HL-60 (cell line): ENCODE measurements around the gene PPIL1.
"Not testable (repeated sequence)": the region's sequence is repeated elsewhere in the genome, so short reads cannot be mapped to it uniquely, and the experiment has no call there.

Experiments used
- DNase-seq, 2 experiments: peaks; one replicate each; pipeline ENCODE4 v3.0.0-alpha.2; 2010 to 2020; ENCODE audit warnings: low read depth in 1 of 2, low spot score in 1 of 2
- H3K27ac ChIP-seq: fragments of 250-450 bp; sonication (Bioruptor Pico); replicated peaks from 2 replicates; pipeline ENCODE4 v1.5.1; 2020; ENCODE audit warnings: mild to moderate bottlenecking, moderate library complexity
- H3K27me3 ChIP-seq: fragments of 250-450 bp; sonication (Bioruptor Pico); 2 replicates; pipeline ENCODE4 v1.5.1; 2021; ENCODE audit warnings: mild to moderate bottlenecking, moderate library complexity; ENCODE audit not compliant: insufficient read depth, poor library complexity, severe bottlenecking
- H3K4me3 ChIP-seq: replicated peaks from 2 replicates; pipeline ENCODE4 v1.5.1; 2011; ENCODE audit warnings: mild to moderate bottlenecking, control low read depth, low read length; ENCODE audit not compliant: insufficient read depth
- GABPA ChIP-seq: IDR thresholded peaks from 2 replicates; pipeline ENCODE4 v1.6.1; 2012; ENCODE audit warnings: low read depth
- POLR2AphosphoS5 ChIP-seq: IDR thresholded peaks from 2 replicates; pipeline ENCODE4 v1.6.1; 2012; ENCODE audit warnings: low read depth
- SPI1 ChIP-seq: IDR thresholded peaks from 2 replicates; pipeline ENCODE4 v1.6.1; 2012; ENCODE audit warnings: low read depth, mild to moderate bottlenecking, borderline replicate concordance
- TF ChIP-seq, protein P1 (sequence below): IDR thresholded peaks from 2 replicates; pipeline ENCODE4 v1.6.1; 2012; ENCODE audit warnings: low read depth; ENCODE audit not compliant: insufficient replicate concordance
- TF ChIP-seq, protein P2 (sequence below): IDR thresholded peaks from one replicate; pipeline ENCODE4 v1.5.1; 2011; ENCODE audit warnings: low read length, control low read depth, inconsistent platforms; ENCODE audit not compliant: insufficient read depth

Gene PPIL1

DNA sequence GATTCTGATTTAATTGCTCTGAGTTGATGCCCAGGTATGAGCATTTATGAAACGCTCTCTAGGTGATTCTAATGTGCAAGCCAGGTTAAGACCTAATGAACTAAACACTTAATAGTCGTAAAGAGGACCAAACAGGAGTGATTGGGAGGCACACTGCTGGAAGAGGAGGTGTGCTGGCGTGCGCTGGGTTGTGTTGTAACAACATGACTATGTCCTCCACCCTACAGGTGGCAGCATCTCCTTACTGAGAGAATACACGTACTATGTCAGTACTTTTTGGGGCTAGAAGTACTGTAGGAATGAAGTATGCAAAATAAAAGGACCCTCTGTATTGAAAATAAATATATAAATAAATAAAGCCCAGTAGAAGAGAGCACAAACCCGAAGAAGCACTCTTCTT is 23.0 kb upstream of the PPIL1 start:
- Histone ChIP-seq H3K27me3 (no peaks in the 10 kb centered on the region), H3K4me3 (no peak overlapping the region), H3K27ac (no peak overlapping the region)
- TF ChIP-seq POLR2AphosphoS5 (no peak), SPI1 (no peak), GABPA (no peak)
- TF ChIP-seq, protein P1, sequence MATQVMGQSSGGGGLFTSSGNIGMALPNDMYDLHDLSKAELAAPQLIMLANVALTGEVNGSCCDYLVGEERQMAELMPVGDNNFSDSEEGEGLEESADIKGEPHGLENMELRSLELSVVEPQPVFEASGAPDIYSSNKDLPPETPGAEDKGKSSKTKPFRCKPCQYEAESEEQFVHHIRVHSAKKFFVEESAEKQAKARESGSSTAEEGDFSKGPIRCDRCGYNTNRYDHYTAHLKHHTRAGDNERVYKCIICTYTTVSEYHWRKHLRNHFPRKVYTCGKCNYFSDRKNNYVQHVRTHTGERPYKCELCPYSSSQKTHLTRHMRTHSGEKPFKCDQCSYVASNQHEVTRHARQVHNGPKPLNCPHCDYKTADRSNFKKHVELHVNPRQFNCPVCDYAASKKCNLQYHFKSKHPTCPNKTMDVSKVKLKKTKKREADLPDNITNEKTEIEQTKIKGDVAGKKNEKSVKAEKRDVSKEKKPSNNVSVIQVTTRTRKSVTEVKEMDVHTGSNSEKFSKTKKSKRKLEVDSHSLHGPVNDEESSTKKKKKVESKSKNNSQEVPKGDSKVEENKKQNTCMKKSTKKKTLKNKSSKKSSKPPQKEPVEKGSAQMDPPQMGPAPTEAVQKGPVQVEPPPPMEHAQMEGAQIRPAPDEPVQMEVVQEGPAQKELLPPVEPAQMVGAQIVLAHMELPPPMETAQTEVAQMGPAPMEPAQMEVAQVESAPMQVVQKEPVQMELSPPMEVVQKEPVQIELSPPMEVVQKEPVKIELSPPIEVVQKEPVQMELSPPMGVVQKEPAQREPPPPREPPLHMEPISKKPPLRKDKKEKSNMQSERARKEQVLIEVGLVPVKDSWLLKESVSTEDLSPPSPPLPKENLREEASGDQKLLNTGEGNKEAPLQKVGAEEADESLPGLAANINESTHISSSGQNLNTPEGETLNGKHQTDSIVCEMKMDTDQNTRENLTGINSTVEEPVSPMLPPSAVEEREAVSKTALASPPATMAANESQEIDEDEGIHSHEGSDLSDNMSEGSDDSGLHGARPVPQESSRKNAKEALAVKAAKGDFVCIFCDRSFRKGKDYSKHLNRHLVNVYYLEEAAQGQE, result no peak
- TF ChIP-seq, protein P2, sequence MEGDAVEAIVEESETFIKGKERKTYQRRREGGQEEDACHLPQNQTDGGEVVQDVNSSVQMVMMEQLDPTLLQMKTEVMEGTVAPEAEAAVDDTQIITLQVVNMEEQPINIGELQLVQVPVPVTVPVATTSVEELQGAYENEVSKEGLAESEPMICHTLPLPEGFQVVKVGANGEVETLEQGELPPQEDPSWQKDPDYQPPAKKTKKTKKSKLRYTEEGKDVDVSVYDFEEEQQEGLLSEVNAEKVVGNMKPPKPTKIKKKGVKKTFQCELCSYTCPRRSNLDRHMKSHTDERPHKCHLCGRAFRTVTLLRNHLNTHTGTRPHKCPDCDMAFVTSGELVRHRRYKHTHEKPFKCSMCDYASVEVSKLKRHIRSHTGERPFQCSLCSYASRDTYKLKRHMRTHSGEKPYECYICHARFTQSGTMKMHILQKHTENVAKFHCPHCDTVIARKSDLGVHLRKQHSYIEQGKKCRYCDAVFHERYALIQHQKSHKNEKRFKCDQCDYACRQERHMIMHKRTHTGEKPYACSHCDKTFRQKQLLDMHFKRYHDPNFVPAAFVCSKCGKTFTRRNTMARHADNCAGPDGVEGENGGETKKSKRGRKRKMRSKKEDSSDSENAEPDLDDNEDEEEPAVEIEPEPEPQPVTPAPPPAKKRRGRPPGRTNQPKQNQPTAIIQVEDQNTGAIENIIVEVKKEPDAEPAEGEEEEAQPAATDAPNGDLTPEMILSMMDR, result no peak
- no peak for DNase-seq

DNA sequence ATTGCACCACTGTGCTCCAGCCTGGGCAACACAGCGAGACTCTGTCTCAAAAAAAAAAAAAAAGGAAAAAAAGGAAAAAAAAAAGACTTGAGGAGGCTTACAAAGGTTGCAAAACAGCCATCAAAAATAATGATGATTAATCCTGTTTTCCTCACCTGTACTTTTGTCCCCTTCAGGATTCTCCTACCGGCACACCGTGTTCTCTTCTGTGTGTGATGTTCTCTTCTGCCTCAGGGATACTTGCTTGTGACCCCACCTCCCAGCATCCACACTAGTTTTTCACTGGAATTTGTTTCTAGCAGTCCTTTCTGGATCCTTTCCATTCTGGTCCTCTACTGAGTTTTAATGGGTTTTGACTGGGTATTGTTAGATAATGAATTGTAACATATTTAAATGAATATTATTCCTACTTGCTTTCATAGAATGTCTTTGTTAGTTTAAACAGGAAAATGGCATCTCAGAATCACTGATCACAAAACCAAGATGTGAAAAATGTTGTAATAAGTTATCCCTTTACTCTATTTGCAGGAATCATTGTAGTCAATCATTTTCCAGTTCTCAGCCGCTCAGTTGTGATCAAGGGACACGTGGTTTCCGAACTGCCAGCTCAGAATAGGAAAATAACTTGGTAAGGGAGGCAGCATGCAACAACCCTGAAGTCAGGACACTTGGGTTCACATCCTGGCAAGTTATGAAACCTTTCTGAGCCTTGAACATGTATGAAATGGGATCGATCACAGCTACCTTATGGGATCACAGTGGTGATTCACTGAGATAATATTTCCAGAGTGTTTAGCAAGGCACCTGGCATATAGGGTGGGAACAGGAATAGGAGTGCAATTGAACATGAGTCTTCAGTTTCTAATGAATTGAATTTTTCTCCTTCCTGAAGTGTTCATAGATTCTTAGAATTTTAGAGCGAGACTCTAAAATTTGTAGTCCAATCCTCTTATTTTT is 19.7 kb upstream of the PPIL1 start:
- no peak for DNase-seq

DNA sequence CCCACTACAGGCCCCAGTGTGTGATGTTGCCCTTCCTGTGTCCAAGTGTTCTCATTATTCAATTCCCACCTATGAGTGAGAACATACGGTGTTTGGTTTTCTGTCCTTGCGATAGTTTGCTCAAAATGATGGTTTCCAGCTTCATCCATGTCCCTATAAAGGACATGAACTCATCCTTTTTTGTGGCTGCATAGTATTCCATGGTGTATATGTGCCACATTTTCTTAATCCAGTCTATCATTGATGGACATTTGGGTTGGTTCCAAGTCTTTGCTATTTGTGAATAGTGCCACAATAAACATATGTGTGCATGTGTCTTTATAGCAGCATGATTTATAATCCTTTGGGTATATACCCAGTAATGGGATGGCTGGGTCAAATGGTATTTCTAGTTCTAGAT is 16.6 kb upstream of the PPIL1 start:
- H3K27ac ChIP-seq, DNase-seq, H3K27me3 ChIP-seq, H3K4me3 ChIP-seq: not testable (repeated sequence)

More for the DNA sequence above, 19.7 kb upstream of the PPIL1 start:
- H3K27me3 ChIP-seq, result no peaks in the 10 kb centered on the region
- H3K4me3 ChIP-seq, result no peak overlapping the region
- TF ChIP-seq POLR2AphosphoS5 (no peak), GABPA (no peak), SPI1 (no peak)
- TF ChIP-seq, protein P1, result no peak
- TF ChIP-seq, protein P2, result no peak
- H3K27ac ChIP-seq, result no peak overlapping the region

DNA sequence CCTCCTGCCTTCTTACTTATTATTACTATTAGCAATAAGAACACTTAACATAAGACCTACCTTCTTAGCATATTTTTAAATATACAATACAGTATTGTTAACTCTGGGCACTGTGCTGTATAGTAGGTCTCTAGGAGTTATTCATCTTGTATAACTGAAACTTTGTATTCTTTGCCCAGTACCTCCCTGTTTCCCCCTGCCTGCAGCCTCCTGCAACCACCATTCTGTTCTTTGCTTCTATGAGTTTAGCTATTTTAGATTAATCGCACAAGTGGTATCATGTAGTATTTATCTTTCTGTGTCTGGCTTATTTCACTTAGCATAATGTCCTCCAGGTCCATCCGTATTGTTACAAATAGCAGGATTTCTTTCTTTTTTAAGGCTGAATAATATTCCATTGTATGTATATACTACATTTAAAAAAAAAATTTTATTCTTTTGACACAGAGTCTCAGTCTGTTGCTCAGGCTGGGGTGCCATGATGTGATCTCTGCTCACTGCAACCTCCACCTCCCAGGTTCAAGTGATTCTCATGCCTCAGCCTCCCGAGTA is 15.6 kb upstream of the PPIL1 start:
- TF ChIP-seq POLR2AphosphoS5, result no peak
- DNase-seq, result no peak
- Histone ChIP-seq H3K4me3 (no peak overlapping the region), H3K27ac (no peak overlapping the region), H3K27me3 (no peaks in the 10 kb centered on the region)
